Embryonic facial prominence (tissue), 1 donor: ENCODE results near the gene RPS27.
A peak's percentile ranks its signal among the peaks of the same experiment; 100 is the strongest.
"Not testable (repeated sequence)": the region's sequence is repeated elsewhere in the genome, so short reads cannot be mapped to it uniquely, and the experiment has no call there.

ENCODE experiments used
- DNase-seq: peaks from one replicate; pipeline ENCODE4 v3.0.0-alpha.2; 2016; ENCODE audit errors: extremely low spot score

RPS27 gene

DNA sequence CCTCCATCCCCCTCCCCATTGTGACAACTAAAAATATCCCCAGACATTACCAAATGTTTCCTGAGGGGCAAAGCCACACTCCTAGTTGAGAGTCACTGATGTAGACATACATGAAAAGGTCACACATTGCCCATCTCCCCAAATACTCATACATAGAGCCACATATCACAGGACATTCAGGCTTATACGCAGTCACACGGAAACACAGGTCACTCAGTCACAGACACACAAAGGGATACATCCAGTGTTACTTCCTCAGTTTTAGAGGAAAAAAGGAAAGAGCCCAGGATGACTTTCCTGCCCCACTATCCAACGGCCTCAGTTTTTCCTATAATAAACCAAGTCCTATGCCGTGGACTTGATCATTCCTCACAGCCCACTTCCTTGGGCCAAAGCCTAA, 29.1 kb upstream of the RPS27 start:
- no peak for DNase-seq

DNA sequence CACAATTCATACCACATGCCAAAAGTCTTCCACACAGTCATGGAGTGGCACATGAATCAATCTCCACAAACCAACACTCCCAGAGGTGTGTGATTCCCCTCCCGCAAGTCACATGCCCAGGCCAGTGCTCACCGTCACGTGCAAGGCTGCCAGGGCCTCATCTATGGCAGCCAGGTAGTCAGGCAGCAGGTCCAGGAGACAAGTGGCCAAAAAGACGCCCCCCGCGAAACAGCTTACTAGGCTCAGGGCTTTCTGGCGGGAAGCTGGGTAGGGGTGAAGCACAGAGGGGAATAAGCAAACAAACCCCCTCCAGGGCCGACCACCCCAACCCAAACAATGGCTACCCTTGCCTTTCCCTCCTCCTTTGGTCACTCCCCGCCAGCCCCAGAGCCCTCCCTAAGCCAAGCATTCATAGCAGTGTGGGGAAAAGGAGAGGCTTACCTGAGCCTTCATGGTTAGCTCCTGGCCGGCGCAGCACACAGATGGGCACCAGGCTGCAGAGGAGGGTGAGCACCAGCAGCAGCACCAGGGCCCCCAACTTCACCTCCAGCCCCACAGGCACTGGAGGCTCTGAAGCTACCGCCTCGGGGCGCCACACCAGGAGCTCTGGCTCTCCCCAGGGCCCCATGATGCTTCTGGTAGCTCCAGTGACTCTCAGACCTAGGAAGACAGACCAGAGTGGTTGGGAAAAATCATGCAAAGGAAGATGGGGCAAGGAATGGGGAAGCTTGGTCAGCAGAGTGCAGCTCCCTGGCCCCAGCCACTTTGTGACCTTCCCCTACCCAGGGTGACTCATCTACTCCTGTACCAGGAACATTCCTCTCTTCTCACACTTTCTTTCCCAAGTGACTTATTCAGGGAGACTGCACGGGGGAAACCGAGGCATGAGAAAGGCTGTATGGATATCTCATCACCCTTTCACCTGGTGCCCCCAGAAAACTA, 28.2 kb upstream of the RPS27 start:
- no peak for DNase-seq

GRCh38 chr1:153963030-153963849, 27.3 kb upstream of the RPS27 start, which contains the start of gene SLC39A1:
TSS of gene SLC39A1 (minus strand) at chr1:153963537. CDS start at chr1:153962715, 822 bp downstream.
- DNase-seq = peak; percentile 98

DNA sequence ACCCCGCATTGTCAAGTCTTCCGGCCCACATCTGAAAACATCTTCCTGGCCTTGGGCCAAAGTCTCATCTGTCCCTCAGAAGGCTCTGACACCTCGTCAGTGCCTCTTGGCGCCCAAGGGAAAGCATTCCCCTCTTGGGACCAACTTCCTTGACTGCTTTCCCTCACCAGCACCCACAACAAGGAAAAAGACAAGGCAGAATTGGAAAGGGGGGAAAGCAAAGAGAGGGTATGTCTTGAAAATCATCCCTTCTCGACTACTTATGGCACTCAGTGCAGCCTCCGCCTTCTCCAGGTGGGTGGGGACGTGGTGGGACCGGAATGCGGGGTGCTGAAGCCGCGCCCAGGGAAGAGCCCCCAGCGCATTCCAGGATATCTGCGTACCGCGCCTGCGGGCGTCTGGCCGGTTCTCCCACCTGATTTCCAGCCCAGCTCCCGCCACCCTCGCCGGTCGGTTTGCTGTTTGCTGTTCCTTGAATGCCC, 26.7 kb upstream of the RPS27 start:
- DNase-seq = peak; percentile 63

- peak; percentile 96 for DNase-seq
These were observed 23.2 kb upstream of the RPS27 start, which contains the start of gene CREB3L4 for GRCh38 chr1:153967107-153967999. TSS of gene CREB3L4 (plus strand) at chr1:153967902. CDS start at chr1:153968526, 624 bp downstream.

GRCh38 chr1:153968000-153968363, 22.6 kb upstream of the RPS27 start:
- DNase-seq = no peak

DNA sequence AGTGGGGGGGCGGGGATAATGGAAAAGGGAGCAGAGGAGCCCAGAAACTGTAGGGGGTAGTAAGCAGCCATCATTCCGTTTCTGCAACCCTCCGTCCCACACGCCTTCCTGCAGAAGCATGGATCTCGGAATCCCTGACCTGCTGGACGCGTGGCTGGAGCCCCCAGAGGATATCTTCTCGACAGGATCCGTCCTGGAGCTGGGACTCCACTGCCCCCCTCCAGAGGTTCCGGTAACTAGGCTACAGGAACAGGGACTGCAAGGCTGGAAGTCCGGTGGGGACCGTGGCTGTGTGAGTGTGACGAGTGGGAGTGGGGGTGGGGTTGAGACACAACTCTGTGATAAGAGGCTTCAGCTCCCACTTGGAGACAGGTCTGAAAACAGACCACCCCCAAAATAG, 22.2 kb upstream of the RPS27 start:
- DNase-seq = no peak

DNA sequence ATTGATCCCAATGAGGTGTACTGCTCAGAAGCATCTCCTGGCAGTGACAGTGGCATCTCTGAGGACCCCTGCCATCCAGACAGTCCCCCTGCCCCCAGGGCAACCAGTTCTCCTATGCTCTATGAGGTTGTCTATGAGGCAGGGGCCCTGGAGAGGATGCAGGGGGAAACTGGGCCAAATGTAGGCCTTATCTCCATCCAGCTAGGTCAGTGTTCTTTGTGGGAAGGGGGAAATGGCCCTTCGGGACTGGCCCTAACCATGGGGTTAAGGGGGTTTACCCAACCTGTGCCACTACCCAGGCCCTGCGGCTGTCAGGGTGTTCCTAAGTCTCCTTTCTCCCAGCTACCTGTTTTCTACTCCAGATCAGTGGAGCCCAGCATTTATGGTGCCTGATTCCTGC, 21.6 kb upstream of the RPS27 start:
- DNase-seq = no peak

GRCh38 chr1:153970346-153970745, 20.2 kb upstream of the RPS27 start:
- no peak for DNase-seq

DNA sequence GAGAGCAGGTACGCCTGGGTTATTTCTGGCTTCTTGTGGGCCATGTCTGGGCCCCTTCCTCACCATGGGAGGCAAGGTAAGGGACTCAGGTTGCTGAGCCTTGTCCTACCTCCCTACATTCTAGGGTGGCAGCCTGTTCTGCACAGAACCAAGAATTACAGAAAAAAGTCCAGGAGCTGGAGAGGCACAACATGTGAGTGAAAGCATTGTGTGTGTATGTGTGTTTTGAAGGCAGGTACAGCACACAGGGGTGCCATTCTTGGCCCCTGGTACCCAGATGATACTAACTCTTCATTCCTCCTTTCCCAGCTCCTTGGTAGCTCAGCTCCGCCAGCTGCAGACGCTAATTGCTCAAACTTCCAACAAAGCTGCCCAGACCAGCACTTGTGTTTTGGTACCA, 17.5 kb upstream of the RPS27 start:
- DNase-seq = no peak

- DNase-seq = no peak
These were observed 17.0 kb upstream of the RPS27 start for GRCh38 chr1:153973525-153973924.

GRCh38 chr1:153976819-153977249, 13.7 kb upstream of the RPS27 start:
- DNase-seq = no peak

DNA sequence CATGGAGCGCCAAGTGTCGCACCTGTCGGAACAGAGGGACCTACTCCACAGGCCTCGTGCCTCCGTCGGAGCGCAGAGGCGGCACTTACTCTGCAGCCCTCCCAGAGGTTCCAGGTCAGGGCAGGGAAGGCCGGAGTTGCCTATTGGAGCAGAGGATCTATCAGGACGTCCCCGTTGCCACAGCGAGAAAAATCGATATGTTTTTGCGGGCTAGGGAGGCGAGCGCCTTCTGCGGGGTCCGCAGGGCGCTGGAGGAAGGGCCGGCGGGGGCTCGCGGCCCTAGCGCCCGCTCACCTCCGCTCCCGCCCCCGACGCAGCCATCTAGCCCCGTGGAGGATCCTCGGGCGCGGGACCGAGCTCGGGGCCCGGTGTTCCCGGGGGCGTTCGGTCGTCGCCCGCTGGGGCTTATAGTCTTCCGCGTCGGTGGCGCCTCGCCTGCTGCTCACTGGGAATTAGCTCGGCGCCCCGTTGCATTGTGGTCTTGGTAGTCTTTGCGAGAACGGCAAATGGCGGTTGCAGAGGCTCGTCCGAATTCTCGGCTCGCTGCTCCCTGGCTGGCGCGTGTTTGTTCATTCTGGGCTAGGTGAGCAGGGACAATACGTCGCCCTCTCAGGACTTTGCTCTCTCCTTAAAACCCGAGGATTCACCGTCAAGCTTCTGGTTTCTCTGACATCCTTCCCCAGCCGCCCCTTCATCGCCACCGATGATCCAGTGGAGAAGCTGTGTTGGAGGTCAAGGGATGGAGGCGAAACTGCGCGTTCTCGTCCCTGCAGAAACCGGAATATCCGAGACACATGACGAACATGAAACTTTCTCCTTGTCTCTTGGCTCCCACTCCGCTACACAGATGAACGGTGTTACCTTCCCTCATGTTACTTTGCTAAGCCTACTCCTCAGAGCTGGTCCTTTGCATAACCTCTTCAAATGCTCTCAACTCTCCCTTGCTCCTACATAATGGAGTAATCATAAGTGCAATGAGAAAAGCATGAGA, 13.0 kb upstream of the RPS27 start, which contains the start of gene JTB:
TSS of gene JTB (minus strand) at position 425 of the 991 bp plus-strand sequence. CDS start at position 3, 422 bp downstream.
- peak; percentile 69 for DNase-seq

GRCh38 chr1:153978274-153978909, 12.2 kb upstream of the RPS27 start:
- no peak for DNase-seq

DNA sequence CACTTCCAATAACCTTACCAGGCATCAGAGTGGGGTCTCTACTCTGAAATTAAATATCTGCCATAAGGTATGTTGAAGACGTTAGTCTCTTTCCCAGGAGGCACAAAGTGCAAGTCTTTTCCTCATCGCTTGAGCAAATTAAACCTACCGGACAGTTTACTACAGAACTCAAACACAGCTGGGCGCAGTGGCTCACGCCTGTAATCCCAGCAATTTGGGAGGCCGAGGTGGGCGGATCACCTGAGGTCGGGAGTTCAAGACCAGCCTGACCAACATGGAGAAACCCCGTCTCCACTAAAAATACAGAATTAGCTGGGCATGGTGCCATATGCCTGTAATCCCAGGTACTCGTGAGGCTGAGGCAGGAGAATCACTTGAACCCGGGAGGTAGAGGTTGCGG, 11.5 kb upstream of the RPS27 start:
- not testable (repeated sequence) for DNase-seq

DNA sequence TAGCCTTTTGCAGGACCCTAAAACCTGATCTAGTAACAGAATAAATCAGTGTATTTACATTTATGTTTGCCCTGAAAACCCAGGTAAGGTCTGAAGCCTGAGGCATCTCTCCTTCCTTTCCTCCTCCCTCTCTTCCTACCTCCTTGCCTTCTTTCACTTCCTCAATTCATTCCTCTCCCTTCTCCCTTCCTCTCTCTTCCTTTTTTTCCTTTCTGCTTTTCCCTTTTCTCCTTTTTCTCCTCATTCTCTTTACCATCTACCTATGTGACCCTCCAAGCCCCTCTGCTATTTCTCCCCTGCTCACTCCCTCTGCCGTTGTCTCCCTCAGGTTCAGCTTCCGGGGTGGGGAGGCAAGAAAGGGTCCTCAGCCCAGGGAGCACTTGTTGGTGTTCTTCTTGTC, 8.8 kb upstream of the RPS27 start:
- not testable (repeated sequence) for DNase-seq

- no peak for DNase-seq
These were observed 6.3 kb upstream of the RPS27 start for GRCh38 chr1:153984123-153984894.

GRCh38 chr1:153985341-153985912, 5.1 kb upstream of the RPS27 start:
- DNase-seq = no peak
